ENCODE results near the gene MLH3. TPM values are rescaled to one million over a fixed set of nuclear protein-coding genes. Genes with fewer than 3 reads are reported as not detected.

Gene MLH3
- 10 to 100 TPM in 5 of 6 experiments, 1 to 10 TPM in 1; 9.6 to 20.2 (median 13.2) TPM for total RNA-seq
- long read RNA-seq, partial matches to known transcripts, result 1 of 4 reads
- long read RNA-seq, other reads (novel, unspliced or antisense), result 3 of 4 reads

- Histone ChIP-seq H3K4me1 (peaks cover 0 to 7% (median 3%) of the 10 kb centered on the region in 4 donors), H3K27me3 (no peaks in the 10 kb centered on the region), H3K9me3 (no peaks in the 10 kb centered on the region), H3K4me3 (peak within 1 kb of the TSS; percentile 47 to 72 (median 65)), H3K36me3 (no peaks in the 10 kb centered on the region), H3K27ac (peak within 1 kb of the TSS; percentile 85 to 90 (median 85))
- 1% methylated on average over 15 of the region's 59 CpGs for WGBS (ENCODE audit: insufficient coverage, low coverage, low lambda C conversion rate, missing lambda C conversion rate)
- TF ChIP-seq CTCF (IDR thresholded peaks at IDR 0.05) (no peak), POLR2A (IDR thresholded peaks at IDR 0.05) (peak; percentile 86)
- intact Hi-C loops (cut with DNase I), result no loop called here
- DNase-seq (peak; percentile 86 to 89 (median 88)), ATAC-seq (peak; percentile 92 to 97 (median 95))
These were observed at the start of gene MLH3 for GRCh38 chr14:75050852-75051555. MLH3 (minus strand) TSS chr14:75051467; CDS start chr14:75049655, 1,812 bp downstream.

- WGBS (ENCODE audit: insufficient coverage, low coverage, low lambda C conversion rate, missing lambda C conversion rate), result 75% methylated on average over 1 of the region's 1 CpG
- H3K4me1 ChIP-seq, result no peaks in the 10 kb centered on the region
- DNase-seq (no peak), ATAC-seq (no peak)
- H3K9me3 ChIP-seq, result no peaks in the 10 kb centered on the region
- H3K36me3 ChIP-seq, result peaks cover 0 to 90% (median 35%) of the 10 kb centered on the region in 4 donors
- intact Hi-C loops (cut with DNase I), result no loop called here
- H3K27ac ChIP-seq, result no peak overlapping the region
- TF ChIP-seq POLR2A (IDR thresholded peaks at IDR 0.05), result no peak
- TF ChIP-seq CTCF (IDR thresholded peaks at IDR 0.05), result no peak
- H3K27me3 ChIP-seq, result no peaks in the 10 kb centered on the region
- H3K4me3 ChIP-seq, result no peak overlapping the region
These were observed 47.4 kb upstream of the MLH3 start for GRCh38 chr14:75098682-75099081.

GRCh38 chr14:75098212-75098611 is 46.9 kb upstream of the MLH3 start:
- no peak for TF ChIP-seq POLR2A (IDR thresholded peaks at IDR 0.05)
- TF ChIP-seq CTCF (IDR thresholded peaks at IDR 0.05), result no peak
- H3K4me3 ChIP-seq, result no peak overlapping the region
- H3K4me1 ChIP-seq, result no peaks in the 10 kb centered on the region
- no peaks in the 10 kb centered on the region for H3K9me3 ChIP-seq
- DNase-seq (no peak), ATAC-seq (no peak)
- intact Hi-C loops (cut with DNase I), result no loop called here
- peaks cover 0 to 87% (median 33%) of the 10 kb centered on the region in 4 donors for H3K36me3 ChIP-seq
- no peak overlapping the region for H3K27ac ChIP-seq
- no peaks in the 10 kb centered on the region for H3K27me3 ChIP-seq

- no peak for DNase-seq
- no peak for TF ChIP-seq POLR2A (IDR thresholded peaks at IDR 0.05)
- TF ChIP-seq CTCF (IDR thresholded peaks at IDR 0.05), result no peak
- Histone ChIP-seq H3K9me3 (no peaks in the 10 kb centered on the region), H3K4me3 (no peak overlapping the region), H3K27me3 (no peaks in the 10 kb centered on the region), H3K36me3 (peaks cover 0 to 87% (median 35%) of the 10 kb centered on the region in 4 donors), H3K27ac (no peak overlapping the region), H3K4me1 (no peaks in the 10 kb centered on the region)
- intact Hi-C loops (cut with DNase I), result no loop called here
- no peak for ATAC-seq
- WGBS (ENCODE audit: insufficient coverage, low coverage, low lambda C conversion rate, missing lambda C conversion rate), result 79% methylated on average over 6 of the region's 6 CpGs
These were observed 45.7 kb upstream of the MLH3 start for GRCh38 chr14:75096959-75097358.
